HG03159 (cell line): ENCODE data around the gene CTNNBL1.

Source experiments
- ATAC-seq: cut with Tn5 transposase; IDR thresholded peaks from one replicate; pipeline ENCODE4 v1.9.1; 2021; ENCODE audit warnings: mild to moderate bottlenecking, moderate library complexity; ENCODE audit not compliant: unreplicated experiment

Gene CTNNBL1

DNA sequence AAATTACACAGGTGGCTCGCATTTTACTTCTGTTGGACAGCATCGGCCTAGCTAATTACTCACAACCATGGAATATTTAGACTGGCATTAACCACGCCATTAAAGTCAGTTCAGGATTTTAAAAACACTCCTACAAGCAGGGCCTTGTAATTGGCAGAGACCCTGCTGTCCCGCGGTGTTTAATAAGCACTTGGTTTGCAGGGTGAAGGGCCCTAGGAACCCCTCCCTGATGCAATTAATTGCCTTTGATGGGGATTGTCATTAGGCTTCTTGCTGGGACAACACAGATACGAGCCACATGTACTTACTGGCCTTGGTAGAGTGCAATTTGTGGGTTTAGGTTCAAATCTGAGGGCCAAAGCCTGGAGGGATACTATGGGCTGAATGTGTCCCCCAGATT, 201.3 kb downstream of the CTNNBL1 start:
- no peak for ATAC-seq

DNA sequence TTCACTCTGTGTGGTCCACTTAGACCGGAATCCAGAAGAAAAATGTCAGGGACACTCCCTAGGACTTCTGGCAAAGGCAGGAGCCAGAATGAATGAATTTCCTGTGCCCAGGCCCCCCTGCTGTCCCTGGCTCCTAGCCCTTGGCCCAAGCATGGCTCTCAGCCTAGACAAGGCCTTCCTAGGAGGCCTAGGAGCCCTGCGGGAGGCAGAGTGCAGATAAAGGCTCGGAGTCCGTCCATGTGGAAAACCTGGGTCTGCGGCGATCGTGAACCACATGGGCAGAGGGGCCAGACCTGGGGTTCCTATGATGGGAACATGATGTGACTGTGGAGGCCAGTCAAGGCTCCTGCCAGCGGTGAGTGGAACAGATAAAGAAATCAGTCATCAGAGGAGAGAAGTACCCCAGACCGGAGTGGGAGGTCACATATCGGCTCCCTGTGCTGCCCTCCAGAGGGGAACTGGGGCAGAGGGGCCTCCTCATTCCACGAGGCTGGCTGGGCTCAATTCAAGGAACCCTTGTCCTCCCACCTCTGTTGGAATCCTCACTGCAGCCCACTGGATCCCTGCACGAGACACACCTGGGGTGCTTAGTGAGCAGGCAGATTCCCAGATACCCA, 203.2 kb downstream of the CTNNBL1 start:
- no peak for ATAC-seq

DNA sequence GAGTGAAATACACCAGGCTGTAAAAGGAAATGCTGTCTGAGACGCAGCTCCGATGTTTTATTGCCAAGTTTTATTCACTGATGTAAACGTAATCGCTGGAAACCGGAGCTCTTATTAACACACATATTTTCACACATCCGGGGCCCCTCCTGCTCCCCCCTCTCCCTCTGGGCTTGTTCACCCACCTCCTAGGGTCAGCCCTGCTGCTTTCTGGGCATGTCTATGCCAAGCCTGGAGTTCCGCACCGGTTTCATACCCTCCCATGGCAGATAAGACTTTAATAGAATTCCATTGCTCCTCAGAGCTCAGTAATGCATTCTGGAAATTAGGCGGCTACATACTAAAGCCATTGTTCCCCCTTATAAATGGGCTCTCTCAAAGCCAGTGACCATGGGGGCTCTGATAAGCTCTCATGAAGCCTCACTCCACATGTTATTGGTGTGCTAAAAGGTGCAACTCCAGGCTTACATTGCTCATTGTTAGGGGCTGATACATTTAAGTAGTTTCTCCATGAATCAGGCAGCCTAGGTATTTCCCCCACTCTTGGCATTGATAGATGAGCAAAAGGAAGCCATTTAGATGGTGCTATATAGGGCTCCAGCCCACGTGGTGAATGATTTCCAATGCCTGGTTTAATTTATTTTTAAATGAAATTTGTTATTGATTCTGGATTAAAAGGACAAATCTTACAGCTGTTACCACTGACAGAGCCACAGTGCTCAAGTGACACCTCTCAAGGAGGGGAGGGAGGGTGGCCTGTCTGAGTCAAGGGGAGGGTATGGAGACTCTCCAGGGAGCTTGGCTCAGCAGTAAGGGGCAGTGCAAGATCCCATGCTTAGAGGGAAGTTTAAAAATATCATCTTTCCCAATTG, 204.6 kb downstream of the CTNNBL1 start:
- no peak for ATAC-seq

DNA sequence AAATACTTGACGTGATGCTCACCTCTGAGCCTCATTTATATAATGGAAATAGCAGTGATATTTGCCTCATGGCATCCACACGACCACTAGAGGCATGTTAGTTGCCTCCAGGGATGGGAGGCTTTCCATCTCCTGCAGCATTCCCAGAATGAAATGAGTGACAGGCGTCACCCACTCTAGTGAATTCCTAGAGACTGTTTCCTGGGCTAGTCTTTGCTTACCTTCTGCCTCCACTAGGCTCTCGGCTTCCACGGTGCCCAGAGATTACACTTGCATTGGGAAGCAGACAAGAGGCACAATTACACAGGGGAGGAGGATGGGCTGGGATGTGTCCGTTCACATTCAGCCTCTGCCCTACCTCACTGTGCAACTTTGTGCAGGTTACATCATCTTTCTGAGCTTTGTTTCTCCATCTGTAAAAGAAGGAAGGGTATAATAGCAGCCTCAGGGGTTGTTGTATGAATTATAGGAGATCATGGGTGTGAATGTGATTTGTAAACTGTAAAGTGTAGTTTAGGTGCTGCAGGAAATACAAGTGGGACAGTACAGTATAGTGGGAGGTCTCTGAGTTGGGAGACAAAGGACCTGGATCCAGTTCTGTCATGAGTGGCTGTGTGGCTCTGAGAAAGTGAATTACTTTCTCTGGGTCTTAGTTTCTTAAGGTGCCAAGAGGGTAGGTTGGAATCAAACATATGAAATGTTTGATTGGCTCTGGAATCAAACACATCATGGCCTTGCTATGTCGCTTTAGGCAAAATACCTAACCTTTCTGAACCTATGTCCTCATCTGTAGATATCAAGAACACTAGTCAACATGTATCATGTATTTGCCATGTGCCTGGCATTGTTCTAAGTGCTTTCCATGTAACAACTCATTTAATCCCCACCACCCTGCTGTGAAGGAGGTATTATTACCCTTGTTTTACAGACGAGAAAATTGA, 205.5 kb downstream of the CTNNBL1 start:
- no peak for ATAC-seq

DNA sequence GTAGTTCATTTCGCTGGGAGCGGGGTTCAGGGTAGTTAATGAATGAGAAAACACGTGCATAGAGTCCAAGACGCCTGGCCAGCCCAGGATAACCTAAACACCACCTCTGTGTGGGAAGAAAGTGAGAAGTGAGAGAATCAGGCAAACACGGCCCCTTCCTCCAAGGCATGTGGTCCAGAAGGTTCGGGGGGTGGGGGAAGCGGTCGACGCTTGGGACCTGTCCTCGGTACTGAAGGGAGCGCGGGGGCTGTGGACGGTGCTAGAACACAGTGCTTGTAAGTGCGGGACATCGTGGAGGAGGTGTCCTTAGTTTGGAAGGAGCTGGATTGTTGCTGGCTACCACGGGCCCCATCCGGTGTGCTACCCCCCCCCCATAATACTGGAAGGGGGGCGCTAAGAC, 207.4 kb downstream of the CTNNBL1 start:
- no peak for ATAC-seq

DNA sequence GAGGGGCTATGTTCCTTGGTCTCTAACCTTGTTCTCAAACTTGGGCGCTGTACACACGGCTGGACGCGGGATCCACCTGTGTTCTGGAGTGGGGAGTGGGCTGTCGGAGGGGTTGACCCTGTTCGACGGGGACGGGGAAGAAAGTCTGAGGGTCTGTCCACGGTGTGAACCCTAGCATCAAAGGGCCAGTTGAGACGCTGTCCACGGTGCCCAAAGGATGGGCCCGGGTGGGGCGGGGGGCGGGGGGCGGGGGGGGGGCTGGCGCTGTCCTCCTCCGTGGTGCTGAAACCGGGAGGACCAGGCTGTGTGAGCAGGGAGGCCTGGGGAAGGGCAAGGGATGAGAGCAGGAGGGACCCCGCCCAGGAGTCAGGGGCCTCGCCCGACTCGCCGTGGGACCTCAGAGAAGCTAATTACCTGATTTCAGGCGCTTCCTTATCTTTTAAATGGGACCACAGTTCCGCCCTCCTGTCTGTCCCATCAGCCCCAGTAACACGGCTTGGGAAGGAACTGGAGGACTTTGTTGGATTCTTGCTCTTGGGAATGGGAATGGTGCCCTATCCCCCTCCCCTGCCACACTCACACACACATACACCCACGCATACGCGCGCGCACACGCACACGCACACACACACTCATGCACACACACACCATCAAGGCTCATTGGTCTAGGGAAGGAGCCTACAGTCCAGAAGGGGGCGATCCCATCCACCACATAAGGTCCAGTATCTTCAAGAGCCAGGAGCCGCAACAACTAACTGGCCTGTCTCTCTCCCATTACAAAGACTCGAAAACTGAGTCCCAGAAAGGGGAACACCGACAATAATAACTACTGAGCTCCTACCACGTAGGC, 208.0 kb downstream of the CTNNBL1 start:
- no peak for ATAC-seq

DNA sequence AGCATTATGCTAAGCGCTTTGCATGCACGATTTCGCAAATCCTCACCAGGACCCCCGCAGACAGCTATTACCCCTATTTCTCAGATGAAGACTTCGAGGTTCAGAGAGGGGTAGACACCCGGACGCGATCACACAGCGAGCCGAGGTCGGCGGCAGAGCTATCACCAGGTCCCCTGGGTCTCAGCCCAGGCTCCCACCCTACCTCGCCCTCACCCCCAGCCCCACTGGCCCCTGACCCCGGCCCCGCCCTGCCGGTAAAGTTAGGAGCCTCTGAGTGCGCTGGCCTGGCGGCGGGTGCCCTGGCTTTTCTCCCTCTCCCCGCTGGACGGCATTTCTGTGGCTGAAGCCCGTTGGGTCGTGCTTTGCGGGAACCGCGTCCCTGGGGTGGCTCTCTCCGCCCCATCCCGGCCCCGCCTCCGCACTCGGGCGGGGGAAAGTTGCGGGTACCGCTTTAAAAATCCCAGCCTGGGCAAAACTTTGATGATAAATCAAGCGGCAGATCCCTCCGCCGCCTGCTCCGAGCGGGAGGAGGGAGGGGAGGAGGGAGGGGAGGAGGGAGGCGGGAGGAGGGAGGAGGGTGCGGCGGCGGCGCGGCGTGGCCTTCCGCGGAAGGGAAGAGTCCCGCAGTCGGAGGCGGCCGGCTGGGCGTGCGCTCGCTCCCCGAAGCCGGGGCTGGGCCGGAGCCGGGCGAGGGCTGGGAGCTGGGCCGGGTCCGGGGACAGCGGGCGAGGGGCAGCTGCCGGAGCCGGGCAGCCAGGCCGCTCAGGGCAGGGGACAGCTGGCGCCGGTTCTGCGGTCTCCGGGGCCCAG, 208.9 kb downstream of the CTNNBL1 start, which contains the start of gene VSTM2L:
TSS of gene VSTM2L (plus strand) at position 624 of the 810 bp plus-strand sequence. CDS start 224 bp downstream, outside the sequence.
- ATAC-seq: no peak

DNA sequence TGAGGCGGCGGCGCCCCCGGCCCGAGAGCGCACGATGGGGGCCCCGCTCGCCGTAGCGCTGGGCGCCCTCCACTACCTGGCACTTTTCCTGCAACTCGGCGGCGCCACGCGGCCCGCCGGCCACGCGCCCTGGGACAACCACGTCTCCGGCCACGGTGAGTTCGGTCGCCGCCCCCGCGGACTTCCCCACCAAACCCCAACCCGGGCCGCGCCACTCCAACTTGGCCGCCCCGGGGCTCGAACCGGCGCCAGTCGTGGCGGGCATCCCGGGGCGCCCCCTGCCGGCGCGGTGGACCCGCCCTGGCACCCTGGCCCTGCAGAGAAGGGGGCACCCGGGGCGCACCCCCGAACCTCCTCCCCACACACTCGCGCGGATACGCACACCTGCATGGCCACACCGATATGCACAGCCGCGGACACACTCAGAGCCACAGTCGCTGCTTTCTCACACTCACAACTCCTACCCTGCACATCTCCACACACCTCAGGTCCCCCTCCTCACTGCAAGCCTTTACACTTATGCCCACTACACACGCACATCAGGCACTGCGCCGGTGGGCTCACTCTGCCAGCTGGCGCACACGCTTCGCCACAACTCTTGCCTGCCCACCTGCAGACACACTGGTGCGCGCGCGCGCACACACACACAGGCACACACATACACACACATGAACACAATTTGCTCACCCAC, 209.6 kb downstream of the CTNNBL1 start:
- no peak for ATAC-seq

DNA sequence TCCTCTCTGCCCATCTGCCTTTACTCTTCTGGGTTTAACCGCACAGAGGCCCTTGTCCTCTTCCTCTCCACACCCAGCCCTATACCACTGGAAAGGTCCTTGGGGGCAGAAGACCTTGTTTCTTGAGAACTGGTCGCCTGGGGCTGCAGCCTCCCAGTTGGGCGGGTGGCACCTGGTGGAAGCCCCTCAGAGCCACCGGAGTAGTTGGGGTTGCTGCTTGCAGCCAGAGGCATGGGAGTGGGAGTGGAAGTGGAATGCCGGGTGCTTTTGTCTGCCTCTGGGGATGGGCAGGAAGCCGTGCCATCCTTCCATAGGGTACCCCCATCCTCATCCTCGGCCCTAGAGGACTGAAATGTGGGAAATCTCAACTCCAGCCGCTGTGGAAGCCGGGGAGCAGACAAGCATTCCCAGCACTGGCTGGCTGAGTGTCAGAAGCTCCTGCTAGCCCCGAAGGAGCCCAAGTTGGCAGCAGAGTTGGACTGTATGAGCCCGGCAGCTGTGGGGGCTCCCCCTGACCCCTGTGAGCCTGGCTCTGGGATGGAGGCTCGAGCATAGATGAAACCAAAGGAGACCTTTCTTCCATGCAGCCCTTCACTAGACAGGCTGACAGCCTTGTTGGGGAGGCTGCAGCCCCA, 210.3 kb downstream of the CTNNBL1 start:
- no peak for ATAC-seq

DNA sequence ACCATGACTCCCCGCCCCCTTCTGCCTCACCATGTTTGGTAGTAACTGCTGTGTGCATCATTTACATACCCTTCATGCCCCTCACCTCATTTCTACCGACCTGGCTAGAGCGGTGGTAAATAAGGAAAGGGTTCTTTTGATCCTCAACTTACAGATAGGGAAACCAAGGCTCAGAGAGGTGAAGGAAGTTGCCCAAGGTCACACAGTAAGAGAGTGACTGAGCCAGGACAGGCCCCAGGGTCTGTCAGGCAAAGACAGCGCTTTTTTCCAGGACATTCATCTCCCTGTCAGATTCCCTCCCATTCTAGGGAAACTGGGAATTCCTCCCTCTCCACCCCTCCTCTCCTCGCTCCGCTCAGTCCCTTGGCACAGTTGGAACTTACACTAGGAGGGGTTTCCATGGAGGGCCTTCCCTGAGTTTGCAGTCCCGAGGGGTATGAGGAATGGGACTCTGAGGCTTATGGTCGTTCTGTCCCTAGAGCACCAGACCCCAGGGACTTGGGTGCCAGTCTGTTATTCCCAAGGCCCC, 211.1 kb downstream of the CTNNBL1 start:
- no peak for ATAC-seq

DNA sequence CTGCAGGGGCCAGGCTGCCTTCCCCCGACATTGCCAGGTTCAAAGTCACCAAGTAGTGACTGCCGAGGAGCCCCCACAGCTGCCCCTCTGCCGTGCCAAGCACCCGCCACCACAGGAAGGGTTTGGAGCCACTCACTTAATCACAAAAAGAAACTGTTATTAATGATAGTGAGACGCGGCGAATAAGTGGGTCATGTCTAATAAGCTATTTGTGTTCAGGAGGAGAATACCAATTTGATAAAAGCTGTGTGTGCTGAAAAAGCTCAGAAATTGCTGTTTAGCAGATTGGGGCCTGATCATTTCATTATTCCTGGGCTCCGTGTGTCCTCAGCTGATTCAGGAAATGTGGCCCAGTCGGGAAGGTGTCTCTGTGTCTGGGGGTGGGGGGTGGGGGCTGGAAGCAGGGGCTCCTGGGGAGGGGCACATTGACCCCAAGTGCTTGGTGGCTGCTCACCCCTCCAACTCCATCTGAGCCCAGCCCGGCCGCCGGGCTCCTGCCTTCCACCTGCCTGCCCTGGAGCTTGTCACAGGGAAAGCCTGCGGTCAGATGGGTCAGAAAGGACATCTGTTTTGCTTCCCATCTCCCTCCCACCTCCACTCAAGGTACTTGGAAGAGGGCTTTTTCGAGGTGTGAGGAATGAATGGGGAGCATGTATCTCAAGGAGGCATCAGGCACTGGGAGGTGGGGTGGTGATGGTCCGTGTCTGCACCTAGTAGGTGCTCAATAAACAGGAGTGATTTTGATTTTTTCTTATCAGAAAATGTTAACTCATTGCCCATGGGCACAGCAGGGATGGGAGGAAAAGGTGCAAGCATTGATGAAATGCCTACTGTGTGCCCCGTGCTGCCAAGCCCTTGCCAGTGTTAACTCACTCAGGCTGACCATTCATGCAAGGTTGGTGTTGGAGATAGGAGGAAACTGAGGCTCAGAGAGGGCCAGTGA, 212.1 kb downstream of the CTNNBL1 start:
- ATAC-seq: no peak

DNA sequence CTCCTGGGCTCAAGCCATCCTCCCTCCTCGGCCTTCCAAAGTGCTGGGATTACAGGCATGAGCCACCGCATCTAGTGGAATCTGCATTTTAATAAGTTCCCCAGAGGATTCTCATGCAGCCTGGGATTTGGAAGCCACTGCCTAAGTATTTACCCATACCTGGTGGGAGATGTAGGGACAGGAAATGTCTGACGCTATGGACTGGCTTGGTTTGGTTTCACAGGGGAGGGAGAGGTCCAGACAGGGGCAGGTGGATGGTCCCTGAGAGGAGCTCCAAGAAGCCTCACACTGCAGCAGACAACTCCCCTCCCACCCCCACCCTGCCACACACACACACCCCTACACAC, 213.5 kb downstream of the CTNNBL1 start:
- ATAC-seq: no peak

DNA sequence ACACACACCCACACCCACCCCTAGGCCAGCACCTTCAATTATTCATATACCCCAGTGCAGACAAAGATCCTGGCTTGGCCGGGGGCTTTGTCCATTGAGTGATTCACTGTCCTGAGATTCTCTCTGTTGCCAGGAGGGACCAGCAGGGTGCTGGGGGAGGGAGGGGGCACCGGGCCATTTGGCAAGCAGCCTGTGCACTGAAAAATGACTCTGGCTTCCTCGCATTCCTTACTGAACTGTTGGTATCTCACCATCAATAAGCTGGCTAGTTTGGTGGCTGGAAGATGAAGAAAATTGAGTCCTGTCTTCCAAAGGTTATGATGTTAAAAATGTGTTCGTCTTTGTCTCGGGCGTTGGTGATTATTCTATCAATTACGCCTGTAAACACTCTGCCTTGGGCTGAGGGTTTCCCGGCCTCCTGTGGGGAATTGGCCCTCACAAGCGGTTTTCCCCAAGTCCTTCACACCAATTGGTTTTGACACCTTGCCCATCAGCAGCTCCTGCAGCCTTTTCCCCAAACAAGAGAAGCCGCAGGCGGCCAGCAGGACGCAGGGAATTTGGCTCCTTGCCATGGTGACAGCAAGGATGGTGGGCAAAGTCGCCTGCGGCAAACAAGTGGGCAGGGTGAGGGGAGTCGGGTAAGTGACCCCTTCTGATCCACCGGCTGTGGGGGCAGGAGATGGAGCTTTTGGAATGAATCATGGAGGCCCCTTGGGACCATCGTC, 214.0 kb downstream of the CTNNBL1 start:
- ATAC-seq: no peak

DNA sequence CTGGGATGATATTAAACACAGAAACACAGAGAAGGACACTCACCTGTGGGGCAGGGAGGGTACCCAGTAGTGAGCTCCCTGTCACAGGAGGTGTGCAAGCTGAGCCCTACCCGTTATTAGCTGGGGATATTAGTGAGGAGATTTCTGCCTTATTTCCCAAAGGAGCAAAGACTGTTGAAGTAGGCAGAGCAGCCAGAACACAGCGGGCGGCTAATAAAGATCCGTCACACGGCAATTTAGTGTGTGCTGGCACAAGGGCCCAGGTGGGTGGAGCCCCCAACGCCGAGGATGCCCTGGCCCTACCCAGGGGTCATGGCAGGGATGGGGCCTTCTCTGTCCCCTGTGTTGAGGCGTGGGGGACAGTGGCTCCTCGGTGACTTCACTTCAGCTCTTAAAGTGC, 217.4 kb downstream of the CTNNBL1 start:
- no peak for ATAC-seq

DNA sequence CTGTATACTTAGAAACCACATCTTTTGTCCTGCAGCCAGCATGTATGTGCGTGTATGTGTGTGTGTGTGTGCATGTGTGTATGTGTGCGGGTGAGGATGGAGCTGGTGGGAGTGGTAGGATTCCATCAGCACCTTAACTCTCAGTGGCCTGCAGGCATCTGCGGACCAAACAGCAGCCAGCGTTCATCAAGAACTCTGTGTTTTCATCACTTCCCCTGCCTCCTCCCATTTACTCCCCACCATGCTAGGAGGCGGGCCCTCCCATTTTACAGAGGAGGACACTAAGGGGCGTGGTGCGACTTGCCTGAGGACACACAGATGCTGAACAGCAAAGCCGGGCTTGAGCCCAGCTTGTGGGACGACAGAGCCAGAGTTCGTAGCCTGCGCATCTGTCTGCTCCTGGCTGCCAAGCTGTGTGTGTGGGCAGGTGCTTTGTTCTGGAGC, 218.0 kb downstream of the CTNNBL1 start:
- no peak for ATAC-seq

DNA sequence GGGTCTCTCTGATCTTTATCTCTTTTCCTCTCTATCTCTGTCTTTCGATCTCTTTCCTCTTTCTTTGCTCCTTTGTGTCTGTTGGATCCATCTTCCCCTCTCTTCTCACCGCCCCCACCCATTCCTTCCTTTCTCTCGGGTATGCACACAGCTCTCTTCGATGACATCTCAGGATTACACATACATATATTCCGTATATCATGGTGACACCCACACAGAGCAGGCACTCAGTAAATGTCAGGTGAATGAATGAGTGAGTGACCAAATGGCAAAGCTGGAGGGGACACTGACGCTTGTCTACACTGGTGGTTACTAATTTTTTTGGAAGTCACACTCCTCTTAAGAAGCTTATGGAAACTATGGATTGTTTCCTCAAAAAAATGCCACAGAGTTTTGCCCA, 219.0 kb downstream of the CTNNBL1 start:
- no peak for ATAC-seq
